OCI-LY7 (cell line): ENCODE measurements around the gene USP32. TPM values are rescaled to one million over a fixed set of nuclear protein-coding genes. Genes with fewer than 3 reads are reported as not detected.

Source experiments
- BruUV-seq: library from RNA; stranded (reverse); fragments of 400-500 nt; replicated peaks from 2 replicates; lab custom pipeline; 2021; lab: Mats Ljungman, UMichigan
- CTCF ChIA-PET: fragments of 300-600 bp; sonication (Branson Sonifier 250); formaldehyde crosslinking; loops from one replicate; lab custom pipeline; 2022; ENCODE audit warnings: antibody characterized with exemption; ENCODE audit not compliant: unreplicated experiment; lab: Charles Lee
- POLR2A ChIA-PET: fragments of 300-600 bp; sonication (Branson Sonifier 250); formaldehyde crosslinking; loops from one replicate; lab custom pipeline; 2022; ENCODE audit warnings: antibody characterized with exemption; lab: Charles Lee
- DNase-seq: peaks from one replicate; pipeline ENCODE4 v3.0.0-alpha.2; 2015; ENCODE audit warnings: low spot score
- H2AFZ ChIP-seq: fragments of 200-600 bp; sonication (generic), shearing (Covaris generic); 2 replicates; pipeline ENCODE4 v1.6.1; 2014; ENCODE audit warnings: mild to moderate bottlenecking, antibody characterized with exemption, low read length, moderate library complexity
- H3K27ac ChIP-seq: fragments of 200-600 bp; sonication (generic); 2 replicates; pipeline ENCODE4 v1.5.1; 2014; ENCODE audit warnings: mixed run types, low read depth, mild to moderate bottlenecking, moderate library complexity, low read length, inconsistent platforms; ENCODE audit not compliant: poor library complexity, severe bottlenecking
- H3K36me3 ChIP-seq: fragments of 200-600 bp; sonication (generic); 2 replicates; pipeline ENCODE4 v1.6.1; 2014; ENCODE audit warnings: mild to moderate bottlenecking, antibody characterized with exemption, low read length, moderate library complexity, mixed read lengths; ENCODE audit not compliant: insufficient read depth
- H3K4me1 ChIP-seq: fragments of 200-600 bp; sonication (generic); 2 replicates; pipeline ENCODE4 v1.5.1; 2014; ENCODE audit warnings: mild to moderate bottlenecking, low read length; ENCODE audit not compliant: insufficient read depth, poor library complexity, severe bottlenecking
- H3K4me2 ChIP-seq: fragments of 200-600 bp; sonication (generic); 2 replicates; pipeline ENCODE4 v1.6.1; 2014; ENCODE audit warnings: mild to moderate bottlenecking, low read length
- H3K4me3 ChIP-seq: fragments of 200-600 bp; sonication (generic); 2 replicates; pipeline ENCODE4 v1.5.1; 2014; ENCODE audit warnings: mild to moderate bottlenecking, low read depth, low read length; ENCODE audit not compliant: poor library complexity, severe bottlenecking
- H3K79me2 ChIP-seq: fragments of 200-600 bp; sonication (generic); 2 replicates; pipeline ENCODE4 v1.6.1; 2016; ENCODE audit warnings: low read depth, mild to moderate bottlenecking, low read length, moderate library complexity, mixed read lengths; ENCODE audit not compliant: insufficient read depth
- H3K9me2 ChIP-seq: fragments of 200-600 bp; sonication (generic); 2 replicates; pipeline ENCODE4 v1.6.1; 2016; ENCODE audit warnings: mild to moderate bottlenecking, low read length, mixed read lengths; ENCODE audit not compliant: insufficient read depth
- H3K9me3 ChIP-seq: fragments of 200-600 bp; sonication (generic); 2 replicates; pipeline ENCODE4 v1.6.1; 2014; ENCODE audit warnings: mild to moderate bottlenecking, mixed run types, low read length, mixed read lengths
- H4K20me1 ChIP-seq: fragments of 200-600 bp; sonication (generic); 2 replicates; pipeline ENCODE4 v1.6.1; 2014; ENCODE audit warnings: mild to moderate bottlenecking, antibody characterized with exemption, low read length, moderate library complexity, mixed read lengths; ENCODE audit not compliant: insufficient read depth
- CTCF ChIP-seq: fragments of 200-600 bp; sonication (generic); conservative IDR thresholded peaks from 2 replicates; pipeline ENCODE4 v1.5.1; 2014; ENCODE audit warnings: mild to moderate bottlenecking, antibody characterized with exemption, low read length, moderate library complexity, mixed read lengths
- EZH2phosphoT487 ChIP-seq: fragments of 200-600 bp; sonication (generic); IDR thresholded peaks from 2 replicates; pipeline ENCODE4 v1.6.1; 2018; ENCODE audit warnings: low read depth, borderline replicate concordance, mild to moderate bottlenecking, mixed run types, antibody characterized with exemption, low read length, moderate library complexity, mixed read lengths
- intact Hi-C: fragments of 100-400 bp; cut with micrococcal nuclease; formaldehyde crosslinking; loops from one replicate; pipeline ENCODE4 v1.10.0; 2022; ENCODE audit not compliant: unreplicated experiment
- total RNA-seq, 2 experiments: library from RNA; depleted of rRNA in 1 of 2; stranded (reverse); fragments of >200 nt in 1 of 2; shearing (Covaris generic) in 1 of 2; gene quantifications; 2 replicates each; pipeline ENCODE4 v1.2.3, GENCODE V29; 2014 to 2022

USP32 gene
- total RNA-seq, 2 experiments from 2014 or later, result 16.9 to 28.0 TPM

GRCh38 chr17:60322056-60322387 is 69.9 kb downstream of the USP32 start:
- no peaks in the 10 kb centered on the region for H3K4me1 ChIP-seq
- H3K4me2 ChIP-seq, result no peak overlapping the region
- H2AFZ ChIP-seq, result no peak overlapping the region
- no peaks in the 10 kb centered on the region for H3K9me2 ChIP-seq
- no peak overlapping the region for H3K4me3 ChIP-seq
- no peak for TF ChIP-seq EZH2phosphoT487
- no peak for TF ChIP-seq CTCF
- no peak for DNase-seq
- no peak overlapping the region for H3K27ac ChIP-seq
- H3K36me3 ChIP-seq, result no peaks in the 10 kb centered on the region
- POLR2A ChIA-PET, result interaction anchor here (0.6 kb wide), 2 partner anchors 309 to 1365 kb away, joined by 3 to 4 read pairs; no protein-coding TSS in a partner anchor
- intact Hi-C loops, result no loop called here
- BruUV-seq, result no TSS peak
- H4K20me1 ChIP-seq, result no peaks in the 10 kb centered on the region
- CTCF ChIA-PET, result no interaction called here
- no peaks in the 10 kb centered on the region for H3K79me2 ChIP-seq
- no peaks in the 10 kb centered on the region for H3K9me3 ChIP-seq

DNA sequence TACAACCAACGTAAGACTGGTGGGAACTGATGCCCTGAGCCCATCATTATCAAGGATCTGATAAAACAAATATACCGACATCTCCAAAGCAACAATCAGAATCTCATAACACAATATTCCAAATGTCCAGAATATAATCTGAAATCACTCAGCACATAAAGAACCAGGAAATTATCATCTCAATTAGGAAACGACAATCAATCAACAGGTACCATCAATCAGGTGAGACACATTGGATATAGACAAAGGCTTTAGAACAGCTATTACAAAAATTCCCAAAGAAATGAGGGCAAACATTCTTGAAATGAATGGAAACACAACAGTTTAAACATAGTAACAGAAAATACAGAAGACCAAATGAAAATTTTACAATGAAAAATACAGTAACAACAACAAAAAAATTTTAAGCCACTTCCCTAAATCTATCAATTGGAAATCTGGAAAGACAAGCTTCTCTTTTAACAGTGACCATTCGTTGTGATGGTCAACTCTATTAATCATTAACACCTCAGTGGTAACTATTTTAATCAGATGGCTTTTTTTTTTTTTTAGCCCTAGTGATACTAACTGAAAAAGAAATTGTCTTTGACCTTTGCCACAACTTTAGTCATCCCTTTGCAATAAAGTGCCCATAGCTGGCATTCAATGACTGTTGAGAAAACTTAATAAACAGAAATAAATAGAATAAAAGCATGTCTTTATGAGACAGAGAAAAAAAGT is 70.4 kb downstream of the USP32 start:
- CTCF ChIA-PET, result no interaction called here
- H3K4me3 ChIP-seq, result no peak overlapping the region
- no peaks in the 10 kb centered on the region for H3K79me2 ChIP-seq
- POLR2A ChIA-PET, result interaction anchor here (0.6 to 0.7 kb wide), 4 partner anchors 29 to 1365 kb away, joined by 3 to 4 read pairs (median 3); no protein-coding TSS in a partner anchor
- H2AFZ ChIP-seq, result no peak overlapping the region
- no peak for DNase-seq
- no TSS peak for BruUV-seq
- no peak overlapping the region for H3K27ac ChIP-seq
- no peaks in the 10 kb centered on the region for H3K36me3 ChIP-seq
- no peaks in the 10 kb centered on the region for H3K9me2 ChIP-seq
- intact Hi-C loops, result no loop called here
- no peak for TF ChIP-seq CTCF
- no peak for TF ChIP-seq EZH2phosphoT487
- H4K20me1 ChIP-seq, result no peaks in the 10 kb centered on the region
- H3K9me3 ChIP-seq, result no peaks in the 10 kb centered on the region
- H3K4me2 ChIP-seq, result no peak overlapping the region
- no peaks in the 10 kb centered on the region for H3K4me1 ChIP-seq

DNA sequence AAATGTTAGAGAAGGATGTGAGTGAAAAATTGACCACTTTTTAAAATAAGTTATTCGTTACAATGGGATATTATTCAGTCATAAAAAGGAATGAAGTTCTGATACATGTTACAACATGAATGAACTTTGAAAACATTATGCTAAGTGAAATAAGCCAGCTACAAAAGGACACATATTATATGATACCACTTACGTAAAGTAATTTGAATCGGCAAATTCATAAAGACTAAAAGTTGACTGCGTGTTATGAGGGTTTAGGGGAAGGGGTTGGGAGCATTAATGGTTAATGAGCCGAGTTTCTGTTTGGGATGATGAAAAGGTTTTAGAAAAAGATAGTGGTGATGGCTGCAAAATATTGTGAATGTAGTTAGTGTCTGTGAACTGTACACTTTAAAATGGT is 73.1 kb downstream of the USP32 start:
- no peaks in the 10 kb centered on the region for H3K9me2 ChIP-seq
- no peak overlapping the region for H3K27ac ChIP-seq
- BruUV-seq, result no TSS peak
- H2AFZ ChIP-seq, result no peak overlapping the region
- intact Hi-C loops, result no loop called here
- TF ChIP-seq EZH2phosphoT487 (no peak), CTCF (no peak)
- no peaks in the 10 kb centered on the region for H3K36me3 ChIP-seq
- H3K4me2 ChIP-seq, result no peak overlapping the region
- H3K4me1 ChIP-seq, result no peaks in the 10 kb centered on the region
- POLR2A ChIA-PET, result interaction anchor here (0.6 kb wide), 1 partner anchor 242 kb away, joined by 5 read pairs; no protein-coding TSS in a partner anchor
- H4K20me1 ChIP-seq, result no peaks in the 10 kb centered on the region
- no peaks in the 10 kb centered on the region for H3K9me3 ChIP-seq
- CTCF ChIA-PET, result no interaction called here
- no peak for DNase-seq
- H3K4me3 ChIP-seq, result no peak overlapping the region
- H3K79me2 ChIP-seq, result no peaks in the 10 kb centered on the region
